Adrenal gland (tissue), 12 donors: Measurements from ENCODE around the gene ENKUR. TPM values are rescaled to one million over a fixed set of nuclear protein-coding genes. Genes with fewer than 3 reads are reported as not detected.
"Not testable (repeated sequence)": the region's sequence is repeated elsewhere in the genome, so short reads cannot be mapped to it uniquely, and the experiment has no call there.

Experiments used
- DNase-seq, 7 donors: peaks; one replicate each; pipeline ENCODE4 v3.0.0-alpha.2; 2019 to 2020
- H3K27ac ChIP-seq, 5 donors: fragments of 200-600 bp; sonication (generic) in 4 of 5; 1 replicate in 3 of 5; 2 replicates in 2 of 5; pipeline versions ENCODE4 v1.5.1 to v1.8.0; 2016 to 2020; ENCODE audit warnings: mild to moderate bottlenecking in 1 of 5
- H3K27me3 ChIP-seq: fragments of 200-600 bp; 2 replicates; pipeline ENCODE4 v1.8.0; 2021
- H3K36me3 ChIP-seq, 2 donors: fragments of 200-600 bp; replicated peaks in 1 of 2; 1 replicate in 1 of 2; 2 replicates in 1 of 2; pipeline versions ENCODE4 v1.5.1 to v1.8.0; 2018 to 2022
- H3K4me1 ChIP-seq, 2 donors: fragments of 200-600 bp; replicated peaks in 1 of 2; 1 replicate in 1 of 2; 2 replicates in 1 of 2; pipeline versions ENCODE4 v1.5.1 to v1.8.0; 2018 to 2021
- H3K4me3 ChIP-seq, 4 donors: fragments of 200-600 bp; sonication (generic) in 3 of 4; one replicate each; pipeline ENCODE4 v1.5.1; 2016 to 2018
- H3K9me3 ChIP-seq, 3 donors: fragments of 200-600 bp; sonication (generic) in 1 of 3; replicated peaks in 1 of 3; 1 replicate in 2 of 3; 2 replicates in 1 of 3; pipeline versions ENCODE4 v1.5.1 to v1.8.0; 2016 to 2021
- CTCF ChIP-seq, 6 experiments: fragments of 450-650 bp in 4 of 6; fragments of 200-600 bp in 2 of 6; sonication (generic) in 1 of 6; IDR thresholded peaks; 1 replicate in 5 of 6; 2 replicates in 1 of 6; pipeline versions ENCODE4 v1.5.1 to v1.8.0; 2016 to 2021; ENCODE audit warnings: antibody characterized with exemption in 6 of 6, mild to moderate bottlenecking in 2 of 6, moderate library complexity in 1 of 6
- POLR2A ChIP-seq, 2 donors: fragments of 450-650 bp; IDR thresholded peaks; one replicate each; pipeline ENCODE4 v1.6.1; 2017; ENCODE audit warnings: antibody characterized with exemption in 2 of 2, mild to moderate bottlenecking in 2 of 2, moderate library complexity in 1 of 2
- WGBS, 4 donors: extraction: QIAGEN DNeasy Blood & Tissue Kit in 2 of 4; methylation state at CpG; one replicate each; pipeline versions ENCODE4 v1.1.5 to v1.1.7; 2013 to 2017; 5-methylcytosine and 5-hydroxymethylcytosine counted together
- intact Hi-C, 2 donors: fragments of 100-400 bp; cut with DNase I; formaldehyde crosslinking; loops; one replicate each; pipeline versions ENCODE4 v1.14.1 to v1.15.0; 2022 to 2023
- polyA plus RNA-seq, 3 donors: library from polyadenylated mRNA; stranded (reverse); fragments of 200-250 nt in 2 of 3; fragments of 350-450 nt in 1 of 3; fragmentation: Illumina TruSeq in 1 of 3; extraction: RNeasy Lipid Tissue Mini Kit (QIAGEN cat#74804) in 1 of 3; gene quantifications; one replicate each; pipeline ENCODE4 v1.2.3, GENCODE V29; 2013 to 2014
- total RNA-seq, 9 donors: library from RNA; depleted of rRNA in 4 of 9; stranded (reverse); fragments of >200 nt in 4 of 9; fragments of 120-200 nt in 1 of 9; fragmentation: NEBNext Ultra II Directional in 1 of 9; extraction: Animal tissue kit (Norgen Biotek cat#: 25700) in 1 of 9; gene quantifications; one replicate each; pipeline versions ENCODE4 v1.1.0 to v1.2.4, GENCODE V29; 2013 to 2023
- donor health status: healthy with polysubstance abuse.
- donor health status: Bipolar disorder and iron deficiency.
- donor health status: DM: yes; HTN: yes; CAD: no.
- donor health status: DM: no; HTN: no; CAD: no.
- donor health status: DM: no; HTN: no; CAD: no.
- donor health status: DM: yes; HTN: yes; CAD: no.

ENKUR gene
- total and polyA plus RNA-seq, 12 donors: 0.16 to 0.70 (median 0.25) TPM; not detected in 5

- Histone ChIP-seq H3K27ac (no peak overlapping the region), H3K4me1 (peaks cover 5 to 12% of the 10 kb centered on the region in 2 donors), H3K9me3 (no peaks in the 10 kb centered on the region), H3K4me3 (no peak overlapping the region), H3K27me3 (no peaks in the 10 kb centered on the region), H3K36me3 (no peaks in the 10 kb centered on the region)
- intact Hi-C loops: no loop called here
- DNase-seq: no peak
- TF ChIP-seq CTCF (IDR thresholded peaks at IDR 0.05) (no peak), POLR2A (IDR thresholded peaks at IDR 0.05) (no peak)
Observed at GRCh38 chr10:24971374-24971773, 44.6 kb downstream of the ENKUR start.

DNA sequence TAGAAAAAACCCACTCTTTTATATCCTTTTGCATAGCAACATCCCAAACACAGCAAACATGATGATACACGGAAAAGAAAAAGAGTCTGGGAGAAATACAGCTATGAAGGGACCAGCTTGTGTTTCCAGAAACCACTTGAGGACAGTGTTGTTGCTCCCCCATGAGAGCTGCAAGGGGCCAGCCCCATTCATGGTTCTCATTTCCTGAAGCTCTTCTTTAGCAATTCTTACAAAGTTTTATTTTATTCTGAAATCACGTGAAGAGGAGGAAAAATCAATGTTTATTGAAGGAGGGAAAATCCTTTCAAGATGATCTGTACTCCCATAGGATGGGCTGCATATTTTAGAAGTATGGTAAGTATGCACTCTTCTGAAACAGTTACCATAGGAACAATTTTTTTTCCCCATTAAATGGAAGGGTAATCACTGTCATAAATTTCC is 46.1 kb downstream of the ENKUR start:
- no peak overlapping the region for H3K27ac ChIP-seq
- intact Hi-C loops: no loop called here
- TF ChIP-seq CTCF (IDR thresholded peaks at IDR 0.05): no peak
- TF ChIP-seq POLR2A (IDR thresholded peaks at IDR 0.05): no peak
- H3K9me3 ChIP-seq: no peaks in the 10 kb centered on the region
- DNase-seq: no peak
- no peaks in the 10 kb centered on the region for H3K36me3 ChIP-seq
- no peak overlapping the region for H3K4me3 ChIP-seq
- no peaks in the 10 kb centered on the region for H3K27me3 ChIP-seq
- WGBS, 4 donors: 63 to 73% (median 68%) methylated on average over 2 of the region's 2 CpGs
- peaks cover 0 to 5% of the 10 kb centered on the region in 2 donors for H3K4me1 ChIP-seq

DNA sequence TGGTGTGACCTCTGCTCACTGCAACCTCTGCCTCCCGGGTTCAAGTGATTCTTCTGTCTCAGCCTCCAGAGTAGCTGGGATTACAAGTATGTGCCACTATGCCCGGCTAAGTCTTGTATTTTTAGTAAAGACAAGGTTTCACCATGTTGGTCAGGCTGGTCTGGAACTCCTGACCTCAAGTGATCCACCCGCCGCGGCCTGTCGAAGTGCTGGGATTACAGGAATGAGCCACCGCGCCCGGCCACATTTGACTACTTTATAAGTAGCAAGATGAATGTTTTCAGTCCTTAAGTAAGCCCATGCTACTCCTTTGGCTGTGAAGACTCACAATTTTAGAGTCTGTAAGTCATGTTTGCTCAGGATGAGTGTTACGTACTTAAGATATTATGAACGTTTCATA is 47.0 kb downstream of the ENKUR start:
- H3K9me3 ChIP-seq, DNase-seq, H3K4me1 ChIP-seq, H3K36me3 ChIP-seq, H3K4me3 ChIP-seq, H3K27me3 ChIP-seq, H3K27ac ChIP-seq, intact Hi-C loops: not testable (repeated sequence)
- 93 to 95% (median 94%) methylated on average over 11 of the region's 11 CpGs for whole genome bisulfite sequencing, 4 donors

- 81 to 93% (median 92%) methylated on average over 7 of the region's 7 CpGs for WGBS, 4 donors
- Histone ChIP-seq H3K9me3 (no peaks in the 10 kb centered on the region), H3K4me3 (no peak overlapping the region), H3K27me3 (no peaks in the 10 kb centered on the region), H3K27ac (no peak overlapping the region), H3K36me3 (no peaks in the 10 kb centered on the region), H3K4me1 (no peaks in the 10 kb centered on the region)
- intact Hi-C loops: no loop called here
- no peak for DNase-seq
- TF ChIP-seq CTCF (IDR thresholded peaks at IDR 0.05) (no peak), POLR2A (IDR thresholded peaks at IDR 0.05) (no peak)
Observed at GRCh38 chr10:24968349-24968748, 47.6 kb downstream of the ENKUR start.

DNA sequence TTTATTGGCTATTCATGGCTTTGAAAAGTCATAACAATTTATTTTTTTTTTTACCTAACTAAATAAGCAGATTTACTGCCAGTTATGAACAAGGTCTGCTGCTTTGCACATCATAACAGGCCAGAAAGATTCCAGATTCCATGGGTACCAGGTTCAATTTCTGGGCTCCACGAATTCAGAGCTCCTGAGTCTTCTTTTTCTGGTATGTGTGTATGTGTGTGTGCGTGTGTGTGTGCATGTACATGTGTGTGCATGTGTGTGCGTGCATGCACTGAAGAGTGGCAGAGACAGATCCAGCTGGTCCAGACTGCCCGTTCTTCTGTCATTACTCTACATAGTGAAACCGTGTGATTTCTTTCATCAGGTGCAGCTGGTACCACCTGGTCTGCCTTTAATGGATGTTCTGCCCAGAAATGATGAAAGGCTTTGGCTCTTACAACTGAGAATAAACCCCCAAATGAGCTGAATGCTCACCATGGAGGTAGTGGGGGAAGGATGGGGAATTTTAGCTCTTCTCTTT is 48.9 kb downstream of the ENKUR start:
- no peaks in the 10 kb centered on the region for H3K4me1 ChIP-seq
- H3K27me3 ChIP-seq: no peaks in the 10 kb centered on the region
- TF ChIP-seq CTCF (IDR thresholded peaks at IDR 0.05) (no peak), POLR2A (IDR thresholded peaks at IDR 0.05) (no peak)
- H3K9me3 ChIP-seq: no peaks in the 10 kb centered on the region
- no peak overlapping the region for H3K27ac ChIP-seq
- intact Hi-C loops: no loop called here
- H3K4me3 ChIP-seq: no peak overlapping the region
- WGBS, 4 donors: 89 to 98% (median 93%) methylated on average over 5 of the region's 5 CpGs
- no peak for DNase-seq
- H3K36me3 ChIP-seq: no peaks in the 10 kb centered on the region
